HG03558 (cell line): Measurements from ENCODE around the gene CLPTM1L.
"Not testable (repeated sequence)": the region's sequence is repeated elsewhere in the genome, so short reads cannot be mapped to it uniquely, and the experiment has no call there.

Source experiments
- ATAC-seq: cut with Tn5 transposase; IDR thresholded peaks from one replicate; pipeline ENCODE4 v1.9.1; 2021; ENCODE audit warnings: moderate number of reproducible peaks; ENCODE audit not compliant: unreplicated experiment; ENCODE audit errors: extremely low read depth

Gene CLPTM1L

DNA sequence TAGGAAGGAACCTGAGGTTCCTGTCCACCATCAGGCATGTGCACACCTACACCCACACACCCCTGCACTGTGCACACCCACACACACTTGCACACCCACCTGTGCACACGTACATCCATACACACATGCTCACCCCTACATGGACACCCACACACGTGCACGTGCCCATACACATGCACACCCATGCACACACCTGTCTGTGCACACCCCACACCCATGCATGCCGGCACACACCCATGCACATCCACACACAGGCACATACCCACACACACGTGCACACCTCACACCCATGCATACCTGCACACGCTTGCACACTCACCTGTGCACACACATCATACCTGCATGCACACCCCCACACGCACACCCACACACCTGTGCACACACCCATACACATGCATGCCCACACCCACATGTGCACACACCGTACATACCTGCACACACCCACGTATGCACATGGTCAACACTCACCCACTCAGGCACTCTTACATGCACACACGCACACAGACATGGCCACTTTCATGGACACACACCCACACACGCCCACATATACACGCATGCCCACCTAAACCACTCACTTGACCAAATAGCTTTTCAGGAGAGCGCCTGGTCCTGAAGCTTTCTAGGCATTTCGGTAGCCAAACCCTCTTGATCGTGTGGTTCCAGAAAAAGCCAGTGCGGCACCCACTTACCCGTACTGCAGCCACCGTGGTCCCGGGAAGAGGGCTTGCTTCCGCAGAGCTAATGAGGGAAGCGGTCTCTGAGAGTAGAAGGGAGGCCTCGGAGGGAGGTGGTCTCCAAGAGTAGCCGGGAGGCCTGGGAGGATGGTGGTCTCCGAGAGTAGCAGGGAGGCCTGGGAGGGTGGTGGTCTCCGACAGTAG, 36.7 kb upstream of the CLPTM1L start:
- no peak for ATAC-seq

DNA sequence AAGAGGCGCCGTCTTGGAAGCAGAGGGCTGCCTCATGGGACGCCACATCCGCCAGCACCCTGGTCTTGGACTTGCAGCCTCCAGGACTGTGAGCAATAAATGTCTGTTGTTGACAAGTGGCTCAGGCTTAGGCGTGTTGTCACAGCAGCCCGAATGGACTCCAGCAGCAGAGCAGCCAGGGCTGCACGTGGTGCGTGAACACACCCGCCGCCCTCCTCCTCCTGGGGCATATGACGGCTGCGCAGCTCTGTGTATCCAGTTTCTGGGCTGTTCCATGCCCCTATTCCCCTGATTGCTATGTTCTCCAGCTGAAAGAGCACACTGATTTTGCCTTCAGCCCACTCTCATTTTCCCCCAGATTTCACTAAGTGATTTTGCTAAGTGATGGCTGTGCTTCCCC, 36.0 kb upstream of the CLPTM1L start:
- no peak for ATAC-seq

DNA sequence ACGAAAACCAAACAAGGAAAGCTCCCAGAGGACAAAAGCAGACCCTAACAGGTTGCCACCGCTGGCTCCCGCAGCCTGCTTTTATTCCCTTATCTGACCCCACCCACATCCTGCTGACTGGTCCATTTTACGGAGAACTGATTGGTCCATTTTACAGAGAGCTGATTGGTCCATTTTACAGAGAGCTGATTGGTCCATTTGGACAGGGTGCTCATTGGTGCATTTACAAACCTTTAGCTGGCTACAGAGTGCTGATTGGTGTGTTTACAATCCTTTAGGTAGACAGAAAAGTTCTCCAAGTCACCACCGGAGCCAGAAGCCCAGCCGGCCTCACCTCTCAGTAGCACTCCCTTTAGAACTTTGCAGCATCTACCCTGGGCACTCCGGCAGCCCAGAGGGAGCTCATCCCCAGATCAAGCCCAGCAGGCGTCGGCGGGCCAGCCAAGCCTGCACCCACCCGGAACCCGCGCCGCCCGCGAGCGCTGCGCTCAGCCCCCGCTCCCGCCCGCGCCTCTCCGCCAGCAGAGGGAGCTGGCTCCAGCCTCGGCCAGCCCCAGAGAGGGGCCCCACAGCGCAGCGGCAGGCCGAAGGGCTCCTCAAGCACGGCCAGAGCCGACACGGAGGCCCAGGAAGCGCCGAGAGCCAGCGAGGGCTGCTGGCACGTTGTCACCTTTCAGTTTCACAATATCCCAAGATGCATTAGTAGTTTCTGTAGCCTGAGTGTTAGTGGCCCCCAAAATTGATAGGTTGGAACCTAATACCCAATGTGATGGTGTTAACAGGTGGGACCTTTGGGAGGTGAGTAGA, 35.3 kb upstream of the CLPTM1L start:
- no peak for ATAC-seq

DNA sequence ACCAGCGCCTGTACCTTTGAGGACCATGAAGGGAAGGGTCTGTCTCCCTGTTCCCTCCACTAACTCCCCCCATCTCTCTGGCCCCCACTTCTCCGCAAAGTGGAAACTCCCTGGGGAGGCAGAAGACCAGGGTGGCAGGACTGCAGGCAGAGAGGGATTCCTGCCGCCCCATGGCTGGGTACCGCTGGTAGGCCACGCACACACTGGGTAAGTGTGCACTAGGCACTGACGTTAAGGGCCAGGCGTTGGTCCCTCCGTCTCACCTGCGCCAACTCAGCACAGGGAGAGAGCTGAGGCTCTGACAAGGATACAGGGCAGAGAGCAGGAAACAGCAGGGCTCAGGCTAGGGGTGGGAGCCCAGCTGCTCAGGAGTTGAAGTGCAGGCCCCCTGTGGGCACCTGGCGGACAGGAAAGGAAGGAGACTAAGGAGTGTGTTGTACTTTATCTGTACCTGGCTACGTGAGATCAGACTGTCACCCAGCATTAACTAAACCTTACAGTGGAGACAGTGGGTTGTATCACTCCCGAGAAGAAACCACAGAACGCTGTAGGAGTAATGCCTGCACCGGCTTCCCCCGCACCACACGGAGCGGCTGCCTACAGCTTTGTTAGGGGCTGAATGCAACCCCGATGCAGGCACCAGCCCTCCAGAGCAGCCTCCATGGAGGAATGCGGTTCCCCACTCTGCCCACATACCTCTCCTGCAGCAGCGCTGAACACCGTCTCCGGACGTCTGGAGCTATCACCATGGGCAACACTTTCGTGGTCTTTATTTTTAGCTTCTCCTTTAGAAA, 34.2 kb upstream of the CLPTM1L start:
- ATAC-seq = no peak

DNA sequence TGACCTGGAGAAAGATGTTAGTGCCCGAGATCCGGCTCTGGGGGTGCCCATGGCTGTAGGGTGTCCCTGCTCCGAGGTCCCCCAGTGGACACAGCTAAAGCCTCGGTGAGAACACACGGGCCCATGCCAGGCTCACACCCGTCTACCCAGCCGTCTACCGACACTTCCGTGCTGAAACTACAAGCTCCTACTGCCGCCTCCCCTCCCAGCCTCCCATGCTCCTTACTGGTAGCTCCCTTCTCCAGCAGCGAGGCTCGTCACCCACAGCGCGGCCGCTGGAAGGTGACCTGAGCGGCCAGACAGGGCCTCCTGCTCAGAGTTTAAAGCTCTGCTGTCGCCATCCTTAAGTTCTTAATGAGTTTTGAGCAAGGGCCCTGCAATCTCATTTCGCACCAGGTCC, 33.2 kb upstream of the CLPTM1L start:
- ATAC-seq = no peak

DNA sequence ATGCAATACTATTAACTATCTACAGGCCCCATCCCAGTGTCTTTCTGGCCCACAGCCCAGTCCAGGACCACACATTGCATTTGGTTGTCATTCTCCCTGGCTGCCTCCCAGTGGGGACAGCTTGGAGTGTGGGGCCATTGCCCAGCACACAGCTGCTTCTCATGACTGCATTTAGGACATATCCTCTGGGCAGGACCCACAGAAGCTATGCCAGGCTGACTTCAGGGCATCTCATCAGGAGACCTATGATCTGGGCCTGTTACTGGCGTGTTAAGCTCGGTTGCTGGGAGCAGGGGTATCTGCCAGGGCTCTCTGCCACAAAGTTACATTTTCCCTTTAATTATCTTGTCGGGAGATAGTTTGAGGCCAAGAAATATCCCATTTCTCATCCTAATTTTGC, 32.1 kb upstream of the CLPTM1L start:
- ATAC-seq = no peak

DNA sequence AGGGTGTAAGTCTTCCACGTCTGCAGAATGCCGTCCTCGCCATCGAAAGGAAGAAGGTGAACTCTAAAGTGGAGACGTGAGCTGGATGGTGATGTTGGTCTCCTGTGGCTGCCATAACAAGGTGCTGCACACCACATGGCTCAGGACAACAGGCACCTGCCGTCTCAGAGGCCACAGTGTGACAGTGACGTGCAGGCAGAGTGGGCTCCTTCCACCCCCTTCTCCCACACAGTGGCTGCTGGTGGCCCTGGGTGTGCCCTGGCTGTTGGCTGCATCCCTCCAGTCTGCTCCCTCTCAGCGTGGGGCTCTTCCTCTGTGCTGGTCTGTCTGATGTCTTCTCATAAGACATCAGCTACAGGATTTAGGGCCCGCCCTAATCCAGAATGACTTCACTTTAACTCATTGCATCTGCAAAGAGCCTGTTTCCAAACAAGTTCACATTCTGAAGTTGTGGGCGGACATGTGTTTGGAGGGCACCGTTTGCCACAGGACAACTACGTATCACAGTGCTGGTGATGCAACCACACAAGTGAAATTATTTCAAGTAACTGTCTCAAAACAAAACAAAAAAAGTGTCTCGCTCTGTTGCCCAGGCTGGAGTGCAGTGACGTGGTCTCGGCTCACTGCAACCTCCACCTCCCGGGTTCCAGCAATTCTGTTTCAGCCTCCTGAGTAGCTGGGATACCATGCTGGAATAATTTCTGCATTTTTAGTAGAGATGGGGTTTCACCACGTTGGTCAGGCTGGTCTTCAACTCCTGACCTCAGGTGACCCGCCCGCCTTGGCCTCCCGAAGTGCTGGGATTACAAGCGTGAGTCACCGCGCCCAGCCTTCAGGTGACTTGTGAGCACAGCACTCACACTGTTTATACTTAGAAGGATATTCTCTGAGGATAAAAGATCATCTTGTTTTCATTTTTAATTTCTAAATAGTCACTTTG, 31.2 kb upstream of the CLPTM1L start:
- ATAC-seq = no peak

DNA sequence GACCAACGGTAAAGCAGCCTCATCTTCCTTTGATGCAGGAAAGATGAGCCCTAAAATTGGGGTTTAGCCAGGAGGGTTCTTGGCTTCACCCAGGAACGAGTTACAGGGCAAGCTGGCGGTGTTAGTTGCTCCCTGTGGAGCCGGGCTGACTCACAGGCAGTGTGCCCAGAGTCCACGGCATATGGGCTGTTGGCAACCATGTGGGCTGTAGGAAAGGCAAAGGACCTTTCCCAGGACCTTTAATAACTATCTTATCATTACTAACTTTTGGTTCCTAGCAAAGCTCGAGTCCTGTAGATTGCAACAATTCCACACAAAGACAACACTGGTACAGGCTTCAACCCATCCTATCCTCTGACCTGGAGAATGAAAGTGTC, 29.8 kb upstream of the CLPTM1L start:
- no peak for ATAC-seq

DNA sequence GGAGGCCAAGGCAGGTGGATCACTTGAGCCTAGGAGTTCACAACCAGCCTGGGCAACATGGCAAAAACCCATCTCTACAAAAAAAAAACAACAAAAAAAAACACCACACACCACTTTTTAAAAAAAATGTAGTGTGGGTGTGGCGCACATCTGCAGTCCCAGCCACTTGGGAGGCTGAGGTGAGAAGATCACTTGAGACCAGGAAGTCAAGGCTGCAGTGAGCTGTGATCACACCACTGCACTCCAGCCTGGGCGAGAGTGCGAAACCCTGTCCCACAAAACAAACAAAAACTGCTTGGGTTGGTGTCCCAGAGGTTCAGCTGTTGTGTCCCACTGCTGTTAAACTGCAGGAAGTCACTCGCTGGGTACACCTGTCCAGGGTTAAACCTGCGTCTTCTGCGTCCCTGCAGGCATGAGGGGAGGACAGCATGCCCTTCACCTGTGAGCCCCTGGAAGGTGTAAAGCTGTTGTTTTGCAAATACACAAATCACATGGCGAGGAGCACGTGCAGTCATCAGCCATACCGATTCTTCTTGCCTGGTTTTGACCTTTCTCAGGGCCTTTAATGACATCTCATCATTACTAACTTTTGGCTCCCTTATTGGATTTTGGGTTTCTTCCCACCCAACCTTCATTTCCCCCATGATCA, 29.3 kb upstream of the CLPTM1L start:
- no peak for ATAC-seq

DNA sequence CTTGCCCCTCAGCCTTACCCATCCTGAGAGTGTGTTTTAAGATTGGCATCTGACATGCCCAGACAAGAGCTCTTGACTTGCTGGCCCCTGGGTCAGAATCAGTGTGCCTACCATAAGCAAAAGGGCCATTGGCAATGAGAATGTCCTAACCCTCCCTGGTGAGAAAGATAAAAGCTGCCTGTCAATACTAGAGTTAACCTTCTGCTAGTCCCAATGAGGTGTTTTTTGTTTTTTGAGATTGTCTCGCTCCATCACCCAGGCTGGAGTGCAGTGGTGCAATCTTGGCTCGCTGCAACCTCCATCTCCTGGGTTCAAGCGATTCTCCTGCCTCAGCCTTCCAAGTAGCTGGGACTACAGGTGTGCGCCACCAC, 27.1 kb upstream of the CLPTM1L start:
- not testable (repeated sequence) for ATAC-seq

DNA sequence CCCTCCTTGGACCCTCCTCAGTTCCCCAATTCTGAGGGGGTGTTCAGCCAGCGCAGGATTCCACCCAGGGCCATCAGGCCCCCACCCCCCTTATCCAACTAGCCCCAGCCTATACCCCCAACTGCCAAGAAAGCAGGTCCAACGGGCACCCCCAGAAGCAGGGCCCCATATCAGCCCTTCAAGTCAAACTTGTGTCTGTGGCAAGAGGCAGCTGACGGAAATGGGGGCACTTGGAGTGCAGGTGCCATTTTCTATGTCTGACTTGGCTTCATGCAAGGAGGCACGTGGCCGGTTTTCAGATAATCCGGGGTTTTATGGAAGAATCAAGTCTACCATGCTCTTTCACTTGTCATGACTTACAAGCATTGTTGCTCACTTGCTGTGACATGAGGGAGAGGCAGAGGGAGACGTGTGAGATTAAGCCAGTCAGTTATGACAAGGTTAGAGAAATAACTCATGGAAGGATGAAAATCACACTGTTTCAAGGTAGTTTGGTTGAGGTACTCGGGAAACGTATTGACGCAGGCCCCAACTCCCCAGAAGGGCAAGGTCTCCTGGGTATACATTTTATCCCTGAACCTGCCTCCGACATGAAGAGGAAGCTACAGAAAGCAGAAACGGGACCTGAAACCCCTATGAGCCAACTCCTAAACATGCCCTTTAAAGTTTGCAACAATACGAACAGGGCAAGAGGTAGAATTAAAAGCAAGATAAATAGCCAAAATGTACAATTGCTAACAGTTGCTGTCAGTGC, 26.5 kb upstream of the CLPTM1L start:
- no peak for ATAC-seq

DNA sequence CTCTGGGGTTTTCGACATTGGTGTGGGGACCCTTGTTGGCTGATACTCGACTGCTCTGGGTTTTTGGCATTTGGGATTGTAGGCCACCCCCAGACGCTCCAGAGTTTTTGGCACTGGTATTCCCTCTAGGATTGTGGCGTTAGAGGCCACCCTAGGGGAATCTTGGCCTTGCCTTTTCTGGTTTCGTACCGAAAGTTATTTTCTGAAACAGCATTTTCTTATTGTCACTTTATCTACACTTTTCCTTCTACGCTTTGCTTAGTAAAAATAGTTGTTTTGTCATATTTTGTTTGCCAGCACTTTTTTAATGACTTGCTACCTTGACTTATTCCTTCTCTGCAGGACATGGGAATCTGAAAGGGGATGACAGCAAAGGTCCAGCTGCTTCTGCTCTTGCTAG, 25.1 kb upstream of the CLPTM1L start:
- no peak for ATAC-seq

DNA sequence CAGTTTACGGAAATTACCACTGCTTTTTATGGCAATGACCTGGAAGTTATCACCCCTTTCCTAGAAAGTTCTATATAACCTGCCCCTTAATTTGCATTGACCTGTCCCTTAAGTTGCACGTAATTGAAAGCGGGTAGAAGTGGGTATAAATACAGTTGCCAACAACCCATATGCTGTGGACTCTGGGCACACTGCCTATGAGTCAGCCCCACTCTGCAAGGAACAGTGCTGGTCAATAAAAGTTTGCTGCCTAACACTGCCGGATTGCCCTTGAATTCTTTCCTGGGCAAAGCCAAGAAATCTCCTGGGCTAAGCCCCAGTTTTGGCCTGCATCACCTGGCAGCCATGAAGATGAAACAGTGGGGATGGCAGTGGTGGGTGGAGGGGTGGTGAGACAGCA, 23.9 kb upstream of the CLPTM1L start:
- ATAC-seq = no peak

DNA sequence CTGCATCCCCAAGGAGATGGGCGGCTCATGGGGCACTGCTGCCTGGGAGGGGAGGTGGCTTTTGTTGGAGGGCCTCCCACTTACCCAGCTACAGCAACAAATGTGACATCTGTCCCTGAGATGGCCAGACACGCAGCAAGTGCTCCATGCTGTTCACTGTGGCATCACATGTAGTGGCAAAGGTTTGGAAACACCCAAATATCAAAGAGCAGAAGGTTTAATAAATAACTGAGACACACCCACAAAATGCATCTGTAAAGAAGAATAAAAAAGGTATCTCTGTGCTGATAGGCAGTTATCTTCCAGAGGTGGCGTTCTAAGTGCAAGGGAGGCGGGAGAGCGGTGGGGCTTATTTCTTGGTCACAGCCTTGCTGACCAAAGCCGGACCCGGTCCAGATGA, 23.3 kb upstream of the CLPTM1L start:
- ATAC-seq = no peak

DNA sequence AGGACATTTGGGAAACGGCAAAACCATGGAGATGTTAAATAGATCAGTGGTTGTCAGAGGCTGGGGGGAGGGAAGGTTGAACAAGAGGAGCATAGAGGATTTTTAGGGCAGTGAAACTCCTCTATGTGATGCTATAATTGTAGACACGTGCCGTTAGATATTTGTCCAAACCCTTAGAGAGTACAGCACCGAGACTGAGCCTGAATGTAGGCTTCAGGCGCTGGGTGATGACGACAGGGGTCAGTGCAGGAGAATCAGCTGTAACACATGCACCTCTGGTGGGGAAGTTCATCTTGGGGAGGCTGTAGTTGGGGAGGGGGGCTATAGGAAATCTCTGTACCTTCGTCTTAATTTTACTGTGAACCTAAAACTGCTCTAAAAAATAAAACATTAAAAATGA, 22.2 kb upstream of the CLPTM1L start:
- ATAC-seq = no peak

DNA sequence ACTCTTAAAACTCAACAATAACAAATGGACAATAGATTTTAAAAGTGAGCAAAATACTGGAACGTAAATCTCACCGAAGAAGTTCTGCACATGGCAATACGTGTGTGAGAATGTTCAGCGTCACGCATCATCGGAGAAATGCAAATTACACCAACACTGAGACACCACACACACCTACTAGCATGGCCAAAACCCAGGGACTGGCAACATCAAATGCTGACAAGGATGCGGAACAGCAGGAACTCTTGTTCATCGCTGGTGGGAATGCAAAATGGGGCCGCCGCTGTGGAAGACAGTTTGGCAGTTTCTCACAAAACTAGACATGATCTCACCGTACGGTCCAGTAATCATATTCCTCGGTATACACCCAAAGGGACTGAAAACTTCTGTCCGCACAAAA, 21.6 kb upstream of the CLPTM1L start:
- ATAC-seq = no peak

DNA sequence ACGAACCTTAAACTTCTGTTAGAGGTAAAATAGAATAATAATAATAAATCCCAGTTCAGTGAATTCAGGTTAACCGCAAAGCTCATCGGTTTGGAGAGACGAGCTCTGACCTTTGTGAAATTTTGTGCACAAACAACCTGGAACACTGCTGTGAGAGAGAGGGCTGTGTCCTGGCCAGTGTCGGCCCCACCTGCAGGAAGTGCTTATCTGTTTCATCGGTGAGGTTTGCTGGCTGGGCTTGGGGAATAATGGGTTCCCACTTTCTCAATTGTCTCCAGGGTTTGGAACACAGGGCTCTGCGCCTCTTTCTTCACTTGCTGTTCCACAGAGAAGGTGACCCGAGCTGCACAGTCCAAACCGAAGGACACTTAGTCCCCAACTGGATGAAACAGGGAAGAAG, 19.3 kb upstream of the CLPTM1L start:
- ATAC-seq = no peak

DNA sequence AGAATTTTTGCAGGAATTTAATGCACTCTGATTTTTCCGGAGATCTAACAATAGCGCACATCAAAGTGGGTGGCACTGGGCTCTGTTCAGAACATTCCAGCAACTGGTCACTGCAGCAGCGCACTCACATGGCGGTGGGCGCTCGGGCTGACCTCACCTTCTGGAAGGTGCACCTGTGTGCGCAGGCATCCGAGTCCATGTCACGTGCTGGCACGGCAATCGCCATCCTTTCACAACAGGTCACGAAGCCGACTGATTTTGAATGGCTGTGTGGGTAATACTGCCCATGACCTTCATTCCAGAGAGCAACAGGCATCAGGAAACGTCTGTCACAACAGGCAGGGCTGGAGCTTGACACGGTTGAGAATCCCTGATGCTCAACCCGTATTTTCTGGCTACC, 18.7 kb upstream of the CLPTM1L start:
- no peak for ATAC-seq

DNA sequence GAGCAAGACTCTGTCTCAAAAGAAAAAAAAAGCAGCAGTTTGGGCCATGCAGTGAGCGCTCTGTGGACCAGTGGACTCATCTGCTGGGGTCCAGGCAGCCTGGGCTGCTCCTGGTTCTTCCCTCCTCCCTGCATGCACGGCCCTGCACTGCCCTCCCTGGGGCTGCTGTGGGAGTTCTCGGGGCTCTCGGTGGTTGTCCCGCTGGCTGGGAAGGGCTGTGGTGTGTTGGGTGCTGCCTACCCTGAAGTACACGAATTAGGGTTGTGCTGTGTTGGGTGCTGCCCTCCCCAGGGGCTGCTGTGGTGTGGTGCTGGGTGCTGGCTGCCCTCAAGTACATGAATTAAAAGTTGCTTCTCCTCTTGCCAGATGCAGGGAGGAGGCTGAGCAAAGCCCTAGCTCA, 18.3 kb upstream of the CLPTM1L start:
- ATAC-seq = no peak
